ENCODE measurements around the gene BCLAF1.

DNA sequence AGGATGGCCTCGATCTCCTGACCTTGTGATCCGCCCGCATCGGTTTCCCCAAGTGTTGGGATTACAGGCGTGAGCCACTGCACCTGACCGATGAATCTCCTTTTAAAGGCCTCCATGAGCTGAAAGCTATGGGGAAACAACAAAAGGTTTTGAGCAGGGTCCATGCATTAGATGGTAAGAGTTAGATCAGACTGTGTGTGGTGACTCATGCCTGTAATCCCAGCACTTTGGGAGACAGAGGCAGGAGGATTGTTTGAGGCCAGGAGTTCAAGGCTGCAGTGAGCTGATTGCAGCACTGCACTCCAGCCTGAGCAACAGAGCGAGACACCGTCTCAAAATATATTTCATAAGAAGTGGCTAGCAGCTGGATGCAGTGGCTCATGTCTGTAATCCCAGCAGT, 41.0 kb upstream of the BCLAF1 start:
- no peak for TF ChIP-seq TAF1 (IDR thresholded peaks at IDR 0.05; ENCODE audit: low read depth)
- TF ChIP-seq, protein P1, sequence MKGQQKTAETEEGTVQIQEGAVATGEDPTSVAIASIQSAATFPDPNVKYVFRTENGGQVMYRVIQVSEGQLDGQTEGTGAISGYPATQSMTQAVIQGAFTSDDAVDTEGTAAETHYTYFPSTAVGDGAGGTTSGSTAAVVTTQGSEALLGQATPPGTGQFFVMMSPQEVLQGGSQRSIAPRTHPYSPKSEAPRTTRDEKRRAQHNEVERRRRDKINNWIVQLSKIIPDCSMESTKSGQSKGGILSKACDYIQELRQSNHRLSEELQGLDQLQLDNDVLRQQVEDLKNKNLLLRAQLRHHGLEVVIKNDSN (IDR thresholded peaks at IDR 0.05), result no peak
- no peak for TF ChIP-seq EP300 (IDR thresholded peaks at IDR 0.05; ENCODE audit: borderline replicate concordance)
- no peak for TF ChIP-seq FOXM1 (IDR thresholded peaks at IDR 0.05; ENCODE audit: borderline replicate concordance, low read depth)
